Measurements from ENCODE around the gene METTL21C.

Gene METTL21C

DNA sequence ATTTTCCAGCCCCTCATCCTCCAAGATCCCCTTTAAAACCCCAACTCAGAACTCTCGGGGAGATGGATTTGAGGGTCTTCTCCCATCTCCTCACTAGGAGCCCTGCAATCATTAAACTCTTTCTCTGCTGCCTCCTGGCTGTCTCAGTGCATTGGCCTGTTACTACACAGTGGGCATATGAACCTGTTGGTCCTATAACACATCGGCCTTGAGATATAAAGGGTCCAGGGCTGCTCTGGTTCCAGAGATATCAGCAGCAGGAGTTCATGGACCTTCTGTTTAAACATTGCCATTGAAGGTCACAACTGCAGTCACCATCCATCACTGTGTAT lies 3.8 kb upstream of the METTL21C start:
- no peak overlapping the region for H3K4me3 ChIP-seq (ENCODE audit: low read depth in 1 of 2, low read length in 2 of 2)
- no peaks in the 10 kb centered on the region for H3K9me3 ChIP-seq (ENCODE audit: control insufficient read depth in 1 of 2, low read length in 2 of 2)
- H3K9ac ChIP-seq (ENCODE audit: low read depth in 1 of 2, low read length in 2 of 2) = no peak overlapping the region
- peaks cover 3 to 4% of the 10 kb centered on the region in 2 donors for H3K27me3 ChIP-seq (ENCODE audit: control insufficient read depth in 1 of 2, insufficient read depth in 2 of 2, low read length in 2 of 2)
- no peak overlapping the region for H3K27ac ChIP-seq (ENCODE audit: low read depth, low read length)
- H3K36me3 ChIP-seq (ENCODE audit: control insufficient read depth in 1 of 2, insufficient read depth in 2 of 2, low read length in 2 of 2) = no peaks in the 10 kb centered on the region
- no peaks in the 10 kb centered on the region for H3K4me1 ChIP-seq (ENCODE audit: control insufficient read depth in 1 of 2, insufficient read depth in 2 of 2, low read length in 2 of 2)

DNA sequence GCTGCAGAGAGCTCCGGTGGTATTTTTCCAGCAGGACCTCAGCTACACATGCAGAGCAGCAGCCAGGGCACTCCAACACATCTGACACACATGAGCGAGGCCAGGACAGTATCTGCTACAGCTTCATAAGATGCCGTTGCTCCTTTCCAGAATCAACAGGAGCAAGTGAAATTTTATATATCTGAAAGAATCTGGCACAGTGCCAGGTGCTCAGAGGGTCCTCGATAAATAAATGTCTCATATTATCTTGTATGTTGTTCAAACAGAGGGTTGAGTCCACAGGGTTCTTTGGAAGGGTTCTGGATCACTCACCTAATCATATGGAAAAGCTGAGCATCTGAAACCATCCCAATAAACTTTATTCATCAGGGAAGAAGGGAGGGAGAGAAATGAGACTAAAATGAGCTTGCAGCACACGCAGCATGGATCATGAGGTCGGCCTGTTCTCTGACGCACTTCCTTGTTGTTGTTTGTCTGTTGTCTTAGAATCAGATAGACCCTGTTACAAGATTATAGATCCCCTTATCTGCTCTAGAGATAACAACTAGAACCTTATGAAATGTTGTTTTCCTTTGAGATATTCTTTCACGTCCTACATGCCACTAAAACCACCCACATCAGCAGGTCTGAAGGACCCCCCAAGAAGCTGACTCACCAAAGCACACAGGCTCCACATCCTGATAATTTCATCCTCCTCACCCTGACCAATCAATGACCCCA lies 3.2 kb upstream of the METTL21C start:
- Histone ChIP-seq H3K27me3 (ENCODE audit: control insufficient read depth in 1 of 2, insufficient read depth in 2 of 2, low read length in 2 of 2) (peaks cover 3 to 4% of the 10 kb centered on the region in 2 donors), H3K4me3 (ENCODE audit: low read depth in 1 of 2, low read length in 2 of 2) (no peak overlapping the region), H3K9me3 (ENCODE audit: control insufficient read depth in 1 of 2, low read length in 2 of 2) (no peaks in the 10 kb centered on the region)

GRCh38 chr13:102697264-102697663 lies 2.4 kb upstream of the METTL21C start:
- Histone ChIP-seq H3K4me1 (ENCODE audit: control insufficient read depth in 1 of 2, insufficient read depth in 2 of 2, low read length in 2 of 2) (no peaks in the 10 kb centered on the region), H3K27ac (ENCODE audit: low read depth, low read length) (no peak overlapping the region), H3K9me3 (ENCODE audit: control insufficient read depth in 1 of 2, low read length in 2 of 2) (no peaks in the 10 kb centered on the region), H3K27me3 (ENCODE audit: control insufficient read depth in 1 of 2, insufficient read depth in 2 of 2, low read length in 2 of 2) (peaks cover 4 to 7% of the 10 kb centered on the region in 2 donors), H3K4me3 (ENCODE audit: low read depth in 1 of 2, low read length in 2 of 2) (no peak overlapping the region), H3K36me3 (ENCODE audit: control insufficient read depth in 1 of 2, insufficient read depth in 2 of 2, low read length in 2 of 2) (no peaks in the 10 kb centered on the region), H3K9ac (ENCODE audit: low read depth in 1 of 2, low read length in 2 of 2) (no peak overlapping the region)

More for the DNA sequence above, 3.2 kb upstream of the METTL21C start:
- Histone ChIP-seq H3K9ac (ENCODE audit: low read depth in 1 of 2, low read length in 2 of 2) (no peak overlapping the region), H3K4me1 (ENCODE audit: control insufficient read depth in 1 of 2, insufficient read depth in 2 of 2, low read length in 2 of 2) (no peaks in the 10 kb centered on the region), H3K36me3 (ENCODE audit: control insufficient read depth in 1 of 2, insufficient read depth in 2 of 2, low read length in 2 of 2) (no peaks in the 10 kb centered on the region), H3K27ac (ENCODE audit: low read depth, low read length) (no peak overlapping the region)

GRCh38 chr13:102696465-102696864 lies 1.6 kb upstream of the METTL21C start:
- Histone ChIP-seq H3K9me3 (ENCODE audit: control insufficient read depth in 1 of 2, low read length in 2 of 2) (no peaks in the 10 kb centered on the region), H3K27ac (ENCODE audit: low read depth, low read length) (no peak overlapping the region), H3K9ac (ENCODE audit: low read depth in 1 of 2, low read length in 2 of 2) (no peak overlapping the region), H3K4me3 (ENCODE audit: low read depth in 1 of 2, low read length in 2 of 2) (no peak overlapping the region), H3K4me1 (ENCODE audit: control insufficient read depth in 1 of 2, insufficient read depth in 2 of 2, low read length in 2 of 2) (no peaks in the 10 kb centered on the region), H3K36me3 (ENCODE audit: control insufficient read depth in 1 of 2, insufficient read depth in 2 of 2, low read length in 2 of 2) (no peaks in the 10 kb centered on the region), H3K27me3 (ENCODE audit: control insufficient read depth in 1 of 2, insufficient read depth in 2 of 2, low read length in 2 of 2) (peaks cover 12% of the 10 kb centered on the region in 2 donors)

GRCh38 chr13:102693776-102694175 lies 1.1 kb downstream of the METTL21C start:
- H3K4me3 ChIP-seq (ENCODE audit: low read depth in 1 of 2, low read length in 2 of 2) = no peak overlapping the region
- H3K4me1 ChIP-seq (ENCODE audit: control insufficient read depth in 1 of 2, insufficient read depth in 2 of 2, low read length in 2 of 2) = no peaks in the 10 kb centered on the region
- H3K27ac ChIP-seq (ENCODE audit: low read depth, low read length) = no peak overlapping the region
- peaks cover 12 to 14% of the 10 kb centered on the region in 2 donors for H3K27me3 ChIP-seq (ENCODE audit: control insufficient read depth in 1 of 2, insufficient read depth in 2 of 2, low read length in 2 of 2)
- H3K9ac ChIP-seq (ENCODE audit: low read depth in 1 of 2, low read length in 2 of 2) = no peak overlapping the region
- H3K9me3 ChIP-seq (ENCODE audit: control insufficient read depth in 1 of 2, low read length in 2 of 2) = no peaks in the 10 kb centered on the region
- no peaks in the 10 kb centered on the region for H3K36me3 ChIP-seq (ENCODE audit: control insufficient read depth in 1 of 2, insufficient read depth in 2 of 2, low read length in 2 of 2)

GRCh38 chr13:102693250-102693649 lies 1.6 kb downstream of the METTL21C start:
- H3K27me3 ChIP-seq (ENCODE audit: control insufficient read depth in 1 of 2, insufficient read depth in 2 of 2, low read length in 2 of 2) = peaks cover 12 to 14% of the 10 kb centered on the region in 2 donors
- no peak overlapping the region for H3K4me3 ChIP-seq (ENCODE audit: low read depth in 1 of 2, low read length in 2 of 2)
- no peak overlapping the region for H3K9ac ChIP-seq (ENCODE audit: low read depth in 1 of 2, low read length in 2 of 2)
- no peaks in the 10 kb centered on the region for H3K36me3 ChIP-seq (ENCODE audit: control insufficient read depth in 1 of 2, insufficient read depth in 2 of 2, low read length in 2 of 2)
- H3K4me1 ChIP-seq (ENCODE audit: control insufficient read depth in 1 of 2, insufficient read depth in 2 of 2, low read length in 2 of 2) = no peaks in the 10 kb centered on the region
- no peak overlapping the region for H3K27ac ChIP-seq (ENCODE audit: low read depth, low read length)
- H3K9me3 ChIP-seq (ENCODE audit: control insufficient read depth in 1 of 2, low read length in 2 of 2) = no peaks in the 10 kb centered on the region

DNA sequence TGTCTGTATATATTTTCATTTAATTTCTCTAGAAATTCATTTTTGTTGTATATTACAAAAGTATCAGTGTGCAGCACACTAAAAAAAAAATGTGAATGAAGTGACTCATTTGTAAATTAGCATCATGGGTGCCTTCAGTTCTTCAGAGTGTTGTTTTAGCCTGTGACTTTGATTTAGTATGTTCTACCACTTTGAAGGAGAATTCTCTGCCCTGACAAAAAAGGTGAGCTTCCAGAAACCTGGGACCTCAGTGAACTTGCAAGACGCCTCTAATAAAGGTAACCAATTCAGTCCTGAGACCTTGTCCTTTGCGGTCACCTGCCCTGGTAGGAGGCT lies 2.4 kb downstream of the METTL21C start:
- Histone ChIP-seq H3K9me3 (ENCODE audit: control insufficient read depth in 1 of 2, low read length in 2 of 2) (no peaks in the 10 kb centered on the region), H3K4me3 (ENCODE audit: low read depth in 1 of 2, low read length in 2 of 2) (no peak overlapping the region), H3K9ac (ENCODE audit: low read depth in 1 of 2, low read length in 2 of 2) (no peak overlapping the region), H3K27me3 (ENCODE audit: control insufficient read depth in 1 of 2, insufficient read depth in 2 of 2, low read length in 2 of 2) (peaks cover 12 to 14% of the 10 kb centered on the region in 2 donors), H3K27ac (ENCODE audit: low read depth, low read length) (no peak overlapping the region), H3K4me1 (ENCODE audit: control insufficient read depth in 1 of 2, insufficient read depth in 2 of 2, low read length in 2 of 2) (no peaks in the 10 kb centered on the region), H3K36me3 (ENCODE audit: control insufficient read depth in 1 of 2, insufficient read depth in 2 of 2, low read length in 2 of 2) (no peaks in the 10 kb centered on the region)

- no peak overlapping the region for H3K27ac ChIP-seq (ENCODE audit: low read depth, low read length)
- no peaks in the 10 kb centered on the region for H3K9me3 ChIP-seq (ENCODE audit: control insufficient read depth in 1 of 2, low read length in 2 of 2)
- H3K36me3 ChIP-seq (ENCODE audit: control insufficient read depth in 1 of 2, insufficient read depth in 2 of 2, low read length in 2 of 2) = no peaks in the 10 kb centered on the region
Measured at GRCh38 chr13:102690883-102691282, 4.0 kb downstream of the METTL21C start.

DNA sequence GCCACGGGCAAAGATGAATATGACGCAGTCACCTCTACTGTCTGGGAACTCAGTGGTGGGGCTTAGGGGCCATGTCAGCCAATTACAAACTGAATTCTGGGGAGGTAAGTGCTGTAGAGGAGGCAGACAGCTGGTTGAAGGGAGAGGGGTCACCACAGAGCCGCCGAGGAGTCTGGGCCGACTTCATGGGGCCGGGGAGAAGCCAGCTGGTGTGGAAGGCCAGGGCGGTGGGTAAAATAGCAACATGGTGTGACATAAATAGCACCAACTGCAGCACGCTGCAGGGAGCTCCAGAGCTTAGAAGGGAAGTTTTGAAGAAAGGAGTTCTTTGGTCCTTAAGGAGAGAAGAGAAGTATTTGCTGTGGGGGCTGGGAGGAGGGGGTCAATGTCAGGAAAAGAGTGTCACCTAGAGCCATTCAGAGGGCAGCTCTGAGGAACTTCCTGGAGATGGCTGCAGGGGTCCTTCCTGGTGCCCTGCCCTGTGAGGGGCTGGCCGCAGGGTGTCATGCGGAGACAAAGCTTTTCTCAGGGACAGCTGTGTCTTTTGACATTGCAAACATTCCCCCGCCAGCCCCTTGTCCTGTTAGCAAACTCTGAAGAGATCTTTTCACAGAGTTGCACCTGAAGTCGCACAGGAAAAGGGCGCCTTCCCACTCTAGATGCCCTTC lies 6.4 kb downstream of the METTL21C start:
- Histone ChIP-seq H3K27ac (ENCODE audit: low read depth, low read length) (no peak overlapping the region), H3K9ac (ENCODE audit: low read depth in 1 of 2, low read length in 2 of 2) (no peak overlapping the region), H3K27me3 (ENCODE audit: control insufficient read depth in 1 of 2, insufficient read depth in 2 of 2, low read length in 2 of 2) (peaks cover 8 to 11% of the 10 kb centered on the region in 2 donors), H3K4me1 (ENCODE audit: control insufficient read depth in 1 of 2, insufficient read depth in 2 of 2, low read length in 2 of 2) (no peaks in the 10 kb centered on the region), H3K36me3 (ENCODE audit: control insufficient read depth in 1 of 2, insufficient read depth in 2 of 2, low read length in 2 of 2) (no peaks in the 10 kb centered on the region), H3K9me3 (ENCODE audit: control insufficient read depth in 1 of 2, low read length in 2 of 2) (no peaks in the 10 kb centered on the region), H3K4me3 (ENCODE audit: low read depth in 1 of 2, low read length in 2 of 2) (no peak overlapping the region)

More at GRCh38 chr13:102690883-102691282, 4.0 kb downstream of the METTL21C start:
- Histone ChIP-seq H3K27me3 (ENCODE audit: control insufficient read depth in 1 of 2, insufficient read depth in 2 of 2, low read length in 2 of 2) (peaks cover 12 to 14% of the 10 kb centered on the region in 2 donors), H3K4me1 (ENCODE audit: control insufficient read depth in 1 of 2, insufficient read depth in 2 of 2, low read length in 2 of 2) (no peaks in the 10 kb centered on the region), H3K9ac (ENCODE audit: low read depth in 1 of 2, low read length in 2 of 2) (no peak overlapping the region), H3K4me3 (ENCODE audit: low read depth in 1 of 2, low read length in 2 of 2) (no peak overlapping the region)

- Histone ChIP-seq H3K27me3 (ENCODE audit: control insufficient read depth in 1 of 2, insufficient read depth in 2 of 2, low read length in 2 of 2) (peaks cover 7 to 8% of the 10 kb centered on the region in 2 donors), H3K9me3 (ENCODE audit: control insufficient read depth in 1 of 2, low read length in 2 of 2) (no peaks in the 10 kb centered on the region), H3K9ac (ENCODE audit: low read depth in 1 of 2, low read length in 2 of 2) (no peak overlapping the region), H3K27ac (ENCODE audit: low read depth, low read length) (no peak overlapping the region), H3K4me3 (ENCODE audit: low read depth in 1 of 2, low read length in 2 of 2) (no peak overlapping the region), H3K4me1 (ENCODE audit: control insufficient read depth in 1 of 2, insufficient read depth in 2 of 2, low read length in 2 of 2) (no peaks in the 10 kb centered on the region), H3K36me3 (ENCODE audit: control insufficient read depth in 1 of 2, insufficient read depth in 2 of 2, low read length in 2 of 2) (no peaks in the 10 kb centered on the region)
Measured at GRCh38 chr13:102687520-102687919, 7.3 kb downstream of the METTL21C start.

Measured in duodenal mucosa (tissue), 2 donors.